Measurements from ENCODE around the gene PLA2G4A.

PLA2G4A gene

GRCh38 chr1:186785503-186785902 is 43.2 kb upstream of the PLA2G4A start:
- DNase-seq (ENCODE audit: low spot score) (no peak), ATAC-seq (ENCODE audit: low read depth) (no peak)
- Histone ChIP-seq H3K4me1 (ENCODE audit: insufficient read depth, poor library complexity, severe bottlenecking) (peaks cover 2% of the 10 kb centered on the region), H3K27ac (ENCODE audit: poor library complexity, severe bottlenecking) (no peak overlapping the region), H3K36me3 (ENCODE audit: low read depth) (no peaks in the 10 kb centered on the region), H3K4me3 (ENCODE audit: severe bottlenecking) (no peak overlapping the region), H3K27me3 (ENCODE audit: insufficient read depth, poor library complexity, severe bottlenecking) (no peaks in the 10 kb centered on the region), H3K9me3 (ENCODE audit: severe bottlenecking) (no peaks in the 10 kb centered on the region)
- TF ChIP-seq CTCF (IDR thresholded peaks at IDR 0.05; ENCODE audit: poor library complexity, severe bottlenecking): no peak

- no peak for DNase-seq (ENCODE audit: low spot score)
- Histone ChIP-seq H3K4me3 (ENCODE audit: severe bottlenecking) (no peak overlapping the region), H3K4me1 (ENCODE audit: insufficient read depth, poor library complexity, severe bottlenecking) (peaks cover 18% of the 10 kb centered on the region)
Observed at GRCh38 chr1:186790101-186790500, 38.6 kb upstream of the PLA2G4A start.

GRCh38 chr1:186792870-186793581 is 35.7 kb upstream of the PLA2G4A start:
- ATAC-seq (ENCODE audit: low read depth): peak; percentile 99
- H3K4me1 ChIP-seq (ENCODE audit: insufficient read depth, poor library complexity, severe bottlenecking): peaks cover 16% of the 10 kb centered on the region
- H3K9me3 ChIP-seq (ENCODE audit: severe bottlenecking): no peaks in the 10 kb centered on the region
- no peak for DNase-seq (ENCODE audit: low spot score)
- no peaks in the 10 kb centered on the region for H3K36me3 ChIP-seq (ENCODE audit: low read depth)
- TF ChIP-seq CTCF (IDR thresholded peaks at IDR 0.05; ENCODE audit: poor library complexity, severe bottlenecking): no peak
- H3K27ac ChIP-seq (ENCODE audit: poor library complexity, severe bottlenecking): peak overlapping the region; percentile 85
- no peaks in the 10 kb centered on the region for H3K27me3 ChIP-seq (ENCODE audit: insufficient read depth, poor library complexity, severe bottlenecking)
- no peak overlapping the region for H3K4me3 ChIP-seq (ENCODE audit: severe bottlenecking)

More at GRCh38 chr1:186790101-186790500, 38.6 kb upstream of the PLA2G4A start:
- Histone ChIP-seq H3K9me3 (ENCODE audit: severe bottlenecking) (no peaks in the 10 kb centered on the region), H3K27me3 (ENCODE audit: insufficient read depth, poor library complexity, severe bottlenecking) (no peaks in the 10 kb centered on the region), H3K27ac (ENCODE audit: poor library complexity, severe bottlenecking) (no peak overlapping the region), H3K36me3 (ENCODE audit: low read depth) (no peaks in the 10 kb centered on the region)
- ATAC-seq (ENCODE audit: low read depth): no peak
- no peak for TF ChIP-seq CTCF (IDR thresholded peaks at IDR 0.05; ENCODE audit: poor library complexity, severe bottlenecking)

- no peaks in the 10 kb centered on the region for H3K27me3 ChIP-seq (ENCODE audit: insufficient read depth, poor library complexity, severe bottlenecking)
- no peaks in the 10 kb centered on the region for H3K36me3 ChIP-seq (ENCODE audit: low read depth)
- no peak overlapping the region for H3K4me3 ChIP-seq (ENCODE audit: severe bottlenecking)
- peaks cover 16% of the 10 kb centered on the region for H3K4me1 ChIP-seq (ENCODE audit: insufficient read depth, poor library complexity, severe bottlenecking)
- TF ChIP-seq CTCF (IDR thresholded peaks at IDR 0.05; ENCODE audit: poor library complexity, severe bottlenecking): no peak
- ATAC-seq (ENCODE audit: low read depth): no peak
- no peak for DNase-seq (ENCODE audit: low spot score)
- H3K9me3 ChIP-seq (ENCODE audit: severe bottlenecking): no peaks in the 10 kb centered on the region
- H3K27ac ChIP-seq (ENCODE audit: poor library complexity, severe bottlenecking): peak overlapping the region; percentile 85
Observed at GRCh38 chr1:186793582-186793927, 35.2 kb upstream of the PLA2G4A start.

GRCh38 chr1:186798960-186799688 is 29.6 kb upstream of the PLA2G4A start:
- H3K9me3 ChIP-seq (ENCODE audit: severe bottlenecking): no peaks in the 10 kb centered on the region
- TF ChIP-seq CTCF (IDR thresholded peaks at IDR 0.05; ENCODE audit: poor library complexity, severe bottlenecking): no peak
- H3K36me3 ChIP-seq (ENCODE audit: low read depth): no peaks in the 10 kb centered on the region
- ATAC-seq (ENCODE audit: low read depth) (no peak), DNase-seq (ENCODE audit: low spot score) (no peak)
- H3K4me1 ChIP-seq (ENCODE audit: insufficient read depth, poor library complexity, severe bottlenecking): no peaks in the 10 kb centered on the region
- H3K27me3 ChIP-seq (ENCODE audit: insufficient read depth, poor library complexity, severe bottlenecking): no peaks in the 10 kb centered on the region
- no peak overlapping the region for H3K27ac ChIP-seq (ENCODE audit: poor library complexity, severe bottlenecking)
- no peak overlapping the region for H3K4me3 ChIP-seq (ENCODE audit: severe bottlenecking)
